IPS-18c (cell line): ENCODE measurements around the gene SLC4A2.
"Not testable (repeated sequence)": the region's sequence is repeated elsewhere in the genome, so short reads cannot be mapped to it uniquely, and the experiment has no call there.

Experiments
- H3K4me3 ChIP-seq: 2 replicates; pipeline ENCODE4 v1.7.0; 2013; ENCODE audit warnings: low read depth, mild to moderate bottlenecking, low read length, moderate library complexity; ENCODE audit not compliant: insufficient read depth
- H3K9me3 ChIP-seq: one replicate; pipeline ENCODE4 v1.6.1; 2013; ENCODE audit warnings: mild to moderate bottlenecking, low read length, moderate library complexity; ENCODE audit not compliant: control insufficient read depth, insufficient read depth

The SLC4A2 gene

GRCh38 chr7:151018421-151019129 lies 40.8 kb upstream of the SLC4A2 start:
- H3K4me3 ChIP-seq = peak overlapping the region; percentile 34

GRCh38 chr7:151019130-151019447 lies 40.3 kb upstream of the SLC4A2 start:
- peaks cover 2% of the 10 kb centered on the region for H3K9me3 ChIP-seq
- H3K4me3 ChIP-seq = no peak overlapping the region

More at GRCh38 chr7:151018421-151019129, 40.8 kb upstream of the SLC4A2 start:
- H3K9me3 ChIP-seq = peaks cover 2% of the 10 kb centered on the region

GRCh38 chr7:151020231-151020630 lies 39.2 kb upstream of the SLC4A2 start:
- H3K9me3 ChIP-seq = peaks cover 2% of the 10 kb centered on the region
- H3K4me3 ChIP-seq = no peak overlapping the region

- Histone ChIP-seq H3K4me3 (no peak overlapping the region), H3K9me3 (peaks cover 2% of the 10 kb centered on the region)
Measured at GRCh38 chr7:151023232-151023631, 36.2 kb upstream of the SLC4A2 start.

- no peaks in the 10 kb centered on the region for H3K9me3 ChIP-seq
- no peak within 1 kb of the TSS for H3K4me3 ChIP-seq
Measured at GRCh38 chr7:151024435-151025056, 34.8 kb upstream of the SLC4A2 start, which contains the start of gene ATG9B. Gene ATG9B (minus strand): TSS chr7:151024494. CDS start chr7:151024423, 71 bp downstream.

- H3K9me3 ChIP-seq = no peaks in the 10 kb centered on the region
Measured at GRCh38 chr7:151025924-151026671, 33.3 kb upstream of the SLC4A2 start.

GRCh38 chr7:151026771-151027727 lies 32.3 kb upstream of the SLC4A2 start:
- H3K4me3 ChIP-seq = peak overlapping the region; percentile 52; the same call in 1 of the 2 replicates
- H3K9me3 ChIP-seq = not testable (repeated sequence)

More at GRCh38 chr7:151025924-151026671, 33.3 kb upstream of the SLC4A2 start:
- H3K4me3 ChIP-seq = no peak overlapping the region

- H3K4me3 ChIP-seq = peak overlapping the region; percentile 52; the same call in 1 of the 2 replicates
- not testable (repeated sequence) for H3K9me3 ChIP-seq
Measured at GRCh38 chr7:151027728-151028130, 31.7 kb upstream of the SLC4A2 start.

GRCh38 chr7:151028131-151028947 lies 31.1 kb upstream of the SLC4A2 start, which contains the start of gene ABCB8:
Gene ABCB8 (plus strand): TSS chr7:151028450. CDS start chr7:151028516, 66 bp downstream.
- Histone ChIP-seq H3K9me3 (no peaks in the 10 kb centered on the region), H3K4me3 (peak within 1 kb of the TSS; percentile 100)

GRCh38 chr7:151028948-151029501 lies 30.4 kb upstream of the SLC4A2 start:
- H3K4me3 ChIP-seq = peak overlapping the region; percentile 100

GRCh38 chr7:151031011-151031410 lies 28.4 kb upstream of the SLC4A2 start:
- Histone ChIP-seq H3K4me3 (no peak overlapping the region), H3K9me3 (no peaks in the 10 kb centered on the region)

More at GRCh38 chr7:151028948-151029501, 30.4 kb upstream of the SLC4A2 start:
- no peaks in the 10 kb centered on the region for H3K9me3 ChIP-seq

GRCh38 chr7:151032936-151033863 lies 26.2 kb upstream of the SLC4A2 start:
- Histone ChIP-seq H3K9me3 (no peaks in the 10 kb centered on the region), H3K4me3 (no peak overlapping the region)

GRCh38 chr7:151033864-151034249 lies 25.5 kb upstream of the SLC4A2 start:
- no peaks in the 10 kb centered on the region for H3K9me3 ChIP-seq
- no peak overlapping the region for H3K4me3 ChIP-seq

- Histone ChIP-seq H3K4me3 (no peak overlapping the region), H3K9me3 (no peaks in the 10 kb centered on the region)
Measured at GRCh38 chr7:151034312-151035025, 24.9 kb upstream of the SLC4A2 start.
